Naive B cell (primary cell): ENCODE data around the gene USP20. TPM values are rescaled to one million over a fixed set of nuclear protein-coding genes. Genes with fewer than 3 reads are reported as not detected.

Source experiments
- ATAC-seq, 2 donors: fragments of 150-1000 bp; cut with Tn5 transposase; 2 replicates each; pipeline ENCODE4 v1.10.0; 2021; ENCODE audit warnings: low read depth in 2 of 2, mild to moderate bottlenecking in 2 of 2, moderate library complexity in 2 of 2
- DNase-seq: peaks from one replicate; pipeline ENCODE4 v3.0.0; 2022
- H3K27ac Mint-ChIP-seq, 6 donors: one replicate each; pipeline ENCODE4 v1.8.0; 2020 to 2022; ENCODE audit warnings: mild to moderate bottlenecking in 6 of 6, mixed read lengths in 6 of 6, moderate library complexity in 5 of 6, inconsistent platforms in 2 of 6
- H3K27me3 Mint-ChIP-seq, 3 donors: one replicate each; pipeline ENCODE4 v1.8.0; 2021 to 2022; ENCODE audit warnings: mixed read lengths in 3 of 3, mild to moderate bottlenecking in 1 of 3
- H3K36me3 Mint-ChIP-seq, 2 donors: one replicate each; pipeline ENCODE4 v1.8.0; 2020 to 2022; ENCODE audit warnings: mixed read lengths in 2 of 2, inconsistent platforms in 1 of 2, mild to moderate bottlenecking in 1 of 2
- H3K4me1 Mint-ChIP-seq, 3 donors: one replicate each; pipeline ENCODE4 v1.8.0; 2020 to 2022; ENCODE audit warnings: mixed read lengths in 3 of 3, inconsistent platforms in 1 of 3, mild to moderate bottlenecking in 1 of 3, moderate library complexity in 1 of 3
- H3K4me3 Mint-ChIP-seq, 8 donors: one replicate each; pipeline ENCODE4 v1.8.0; 2020 to 2022; ENCODE audit warnings: mild to moderate bottlenecking in 8 of 8, mixed read lengths in 8 of 8, moderate library complexity in 8 of 8, inconsistent platforms in 2 of 8
- H3K9me3 Mint-ChIP-seq, 7 donors: one replicate each; pipeline ENCODE4 v1.8.0; 2020 to 2022; ENCODE audit warnings: mixed read lengths in 7 of 7, mild to moderate bottlenecking in 5 of 7, inconsistent platforms in 2 of 7, moderate library complexity in 1 of 7
- polyA plus RNA-seq, 6 donors: library from polyadenylated mRNA; unstranded; fragments of 300-500 nt; fragmentation: Illumina TruSeq; gene quantifications; one replicate each; pipeline ENCODE4 v1.2.3, GENCODE V29; 2021; ENCODE audit warnings: low read depth in 6 of 6

USP20 gene
- polyA plus RNA-seq, 6 donors from 2014 or later = 12.7 to 23.9 (median 14.9) TPM

DNA sequence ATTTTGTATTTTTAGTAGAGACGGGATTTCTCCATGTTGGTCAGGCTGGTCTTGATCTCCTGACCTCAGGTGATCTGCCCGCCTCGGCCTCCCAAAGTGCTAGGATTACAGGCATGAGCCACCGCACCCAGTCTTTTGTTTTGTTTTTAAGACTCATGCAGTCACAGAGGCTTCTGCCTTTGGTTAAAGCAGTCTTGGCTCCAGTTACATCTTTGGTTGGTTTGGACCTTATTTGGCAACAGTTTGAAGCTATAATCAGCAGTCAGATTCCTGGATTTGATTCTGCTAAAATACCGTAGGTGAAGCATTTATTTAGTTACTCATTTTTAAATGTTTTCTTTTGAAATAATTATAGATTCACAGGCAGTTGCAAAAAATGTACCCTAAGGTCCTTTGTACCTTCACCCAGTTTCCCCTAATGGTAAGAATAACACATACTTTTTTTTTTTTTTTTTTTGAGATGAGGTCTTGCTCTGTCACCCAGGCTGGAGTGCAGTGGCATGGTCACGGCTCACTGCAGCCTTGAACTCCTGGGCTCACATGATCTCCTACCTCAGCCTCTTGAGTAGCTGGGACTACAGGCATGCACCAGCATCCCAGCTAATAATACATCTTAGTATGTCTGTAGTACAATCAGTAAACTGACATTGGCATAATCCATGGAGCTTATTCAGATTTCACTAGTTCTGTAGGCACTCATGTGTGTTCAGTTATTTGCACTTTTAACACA, 15.7 kb downstream of the USP20 start:
- Mint-ChIP-seq H3K27ac (no peak overlapping the region), H3K4me3 (no peak overlapping the region), H3K4me1 (peaks cover 0 to 7% (median 4%) of the 10 kb centered on the region in 3 donors), H3K27me3 (no peaks in the 10 kb centered on the region), H3K36me3 (peaks cover 28 to 29% of the 10 kb centered on the region in 2 donors), H3K9me3 (no peaks in the 10 kb centered on the region)
- ATAC-seq (no peak), DNase-seq (no peak)

GRCh38 chr9:129851821-129852220, 16.6 kb downstream of the USP20 start:
- peaks cover 28 to 29% of the 10 kb centered on the region in 2 donors for H3K36me3 Mint-ChIP-seq
- no peaks in the 10 kb centered on the region for H3K27me3 Mint-ChIP-seq
- peak overlapping the region in 1 of 6 donors; percentile 54 for H3K27ac Mint-ChIP-seq
- ATAC-seq = no peak
- no peak for DNase-seq
- peaks cover 0 to 7% (median 4%) of the 10 kb centered on the region in 3 donors for H3K4me1 Mint-ChIP-seq
- no peaks in the 10 kb centered on the region for H3K9me3 Mint-ChIP-seq
- H3K4me3 Mint-ChIP-seq = no peak overlapping the region

DNA sequence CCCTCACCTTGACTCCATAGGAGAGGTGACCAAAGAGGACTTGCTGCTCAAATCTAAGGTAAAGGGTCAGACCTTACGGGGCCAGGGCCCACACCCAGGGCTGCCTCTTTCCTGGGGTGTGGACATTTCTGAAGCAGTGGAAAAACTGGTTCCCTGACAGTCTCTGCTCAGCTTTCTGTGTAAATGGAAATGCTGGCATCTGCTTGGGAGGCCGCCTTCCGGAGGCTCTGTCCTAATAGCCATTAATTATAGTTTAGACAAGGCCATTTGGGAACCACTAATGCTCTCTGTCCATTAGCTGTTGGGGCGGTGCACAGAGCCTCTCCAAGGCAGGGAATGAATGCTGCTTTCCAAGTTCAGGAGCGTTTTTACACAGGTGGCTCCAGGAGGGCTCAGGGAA, 17.3 kb downstream of the USP20 start:
- Mint-ChIP-seq H3K9me3 (no peaks in the 10 kb centered on the region), H3K27me3 (no peaks in the 10 kb centered on the region), H3K27ac (peak overlapping the region in 1 of 6 donors; percentile 65), H3K36me3 (peaks cover 28 to 29% of the 10 kb centered on the region in 2 donors), H3K4me3 (no peak overlapping the region), H3K4me1 (peaks cover 0 to 7% (median 4%) of the 10 kb centered on the region in 3 donors)
- DNase-seq = no peak
- ATAC-seq = no peak

GRCh38 chr9:129853614-129854013, 18.4 kb downstream of the USP20 start:
- Mint-ChIP-seq H3K9me3 (no peaks in the 10 kb centered on the region), H3K36me3 (peaks cover 28 to 29% of the 10 kb centered on the region in 2 donors), H3K4me1 (peaks cover 0 to 7% (median 4%) of the 10 kb centered on the region in 3 donors), H3K27ac (peak overlapping the region in 2 of 6 donors; percentile 58 to 80), H3K4me3 (no peak overlapping the region), H3K27me3 (no peaks in the 10 kb centered on the region)
- DNase-seq (no peak), ATAC-seq (no peak)

GRCh38 chr9:129854588-129855110, 19.4 kb downstream of the USP20 start:
- no peaks in the 10 kb centered on the region for H3K9me3 Mint-ChIP-seq
- H3K4me3 Mint-ChIP-seq = no peak overlapping the region
- H3K36me3 Mint-ChIP-seq = peaks cover 28 to 29% of the 10 kb centered on the region in 2 donors
- peaks cover 0 to 7% (median 4%) of the 10 kb centered on the region in 3 donors for H3K4me1 Mint-ChIP-seq
- ATAC-seq (no peak), DNase-seq (no peak)
- no peaks in the 10 kb centered on the region for H3K27me3 Mint-ChIP-seq
- peak overlapping the region in 1 of 6 donors; percentile 48 for H3K27ac Mint-ChIP-seq

DNA sequence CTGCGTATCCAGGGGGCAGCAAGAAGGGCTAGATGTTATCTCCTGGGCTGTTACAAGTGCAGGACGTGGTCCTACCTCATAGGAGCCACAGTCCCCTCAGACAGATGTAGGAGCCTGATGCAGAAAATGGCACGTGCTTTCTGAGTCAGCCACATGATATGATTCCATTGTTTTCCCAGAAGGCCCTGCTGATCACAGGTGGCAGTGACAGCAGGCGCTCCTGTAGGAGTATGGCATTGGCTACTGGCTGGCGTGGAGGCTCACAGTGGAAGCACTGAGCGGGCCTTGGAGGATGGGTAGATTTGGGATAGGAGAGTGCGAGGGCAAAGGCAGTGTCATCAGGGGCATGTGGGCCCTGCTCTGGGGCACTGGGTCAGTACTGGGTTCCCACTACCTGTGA, 21.9 kb downstream of the USP20 start:
- Mint-ChIP-seq H3K4me3 (no peak overlapping the region), H3K4me1 (peaks cover 0 to under 1% (median 0%) of the 10 kb centered on the region in 3 donors), H3K9me3 (no peaks in the 10 kb centered on the region), H3K36me3 (peaks cover 20 to 24% of the 10 kb centered on the region in 2 donors), H3K27me3 (no peaks in the 10 kb centered on the region), H3K27ac (peak overlapping the region in 2 of 6 donors; percentile 22 to 36)
- DNase-seq (no peak), ATAC-seq (no peak)

DNA sequence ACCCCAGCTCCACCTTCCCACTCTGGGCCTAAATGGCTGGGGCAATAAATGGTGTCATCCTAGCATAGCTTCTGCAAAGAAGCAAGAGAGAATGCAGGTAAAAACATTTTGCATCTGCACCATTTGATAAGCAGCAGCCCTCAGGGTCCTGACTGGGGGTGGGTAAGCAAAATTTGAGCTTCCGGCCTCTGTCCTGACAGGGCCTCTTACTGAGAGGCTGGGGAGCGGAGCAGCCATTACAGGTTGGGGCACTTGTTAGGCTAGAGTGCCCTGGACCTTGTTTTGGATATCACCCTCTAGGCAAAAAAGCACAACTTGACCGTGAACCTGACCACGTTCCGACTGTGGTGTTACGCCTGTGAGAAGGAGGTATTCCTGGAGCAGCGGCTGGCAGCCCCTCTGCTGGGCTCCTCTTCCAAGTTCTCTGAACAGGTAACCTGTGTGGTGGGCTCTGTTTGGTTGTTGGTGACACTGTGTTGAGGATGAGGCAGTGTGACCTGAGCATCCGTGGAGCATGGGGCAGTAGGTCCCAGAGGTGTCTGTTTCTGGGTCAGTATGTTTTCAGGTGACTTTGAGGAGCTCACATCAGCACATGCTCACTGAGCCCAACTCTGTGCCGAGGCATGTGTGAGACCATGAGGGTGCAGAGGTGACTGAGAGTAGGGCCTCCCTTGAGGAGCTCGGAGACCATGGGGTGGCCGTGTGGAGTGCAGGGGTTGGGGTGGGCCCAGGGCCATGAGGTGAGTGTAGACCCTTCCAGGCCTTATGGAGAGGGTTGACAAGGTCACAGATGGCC, 23.1 kb downstream of the USP20 start:
- ATAC-seq = no peak
- Mint-ChIP-seq H3K4me3 (no peak overlapping the region), H3K27me3 (no peaks in the 10 kb centered on the region), H3K4me1 (peaks cover 0 to 5% (median 5%) of the 10 kb centered on the region in 3 donors), H3K9me3 (no peaks in the 10 kb centered on the region), H3K27ac (no peak overlapping the region), H3K36me3 (peaks cover 15 to 19% of the 10 kb centered on the region in 2 donors)
- DNase-seq = no peak

- H3K4me1 Mint-ChIP-seq = peaks cover 0 to 15% (median 12%) of the 10 kb centered on the region in 3 donors
- H3K4me3 Mint-ChIP-seq = no peak overlapping the region
Observed at GRCh38 chr9:129860653-129861446, 25.6 kb downstream of the USP20 start.

DNA sequence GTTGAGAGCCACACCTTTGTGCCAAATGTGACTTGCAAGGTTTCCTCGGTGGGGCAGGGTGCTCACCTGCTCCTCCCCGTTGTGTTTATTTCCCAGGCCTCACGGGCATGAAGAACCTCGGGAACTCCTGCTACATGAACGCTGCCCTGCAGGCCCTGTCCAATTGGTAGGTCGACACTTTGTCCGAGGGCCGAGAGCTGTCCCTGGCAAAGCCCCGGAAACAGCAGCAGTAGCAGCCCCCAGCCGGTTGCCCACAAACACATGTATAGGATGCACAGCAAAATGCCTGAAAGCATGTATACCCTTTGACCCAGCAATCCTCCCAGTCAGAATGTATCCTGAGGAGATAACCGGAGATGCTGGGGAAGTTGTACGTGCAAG, 26.2 kb downstream of the USP20 start:
- DNase-seq = no peak
- H3K36me3 Mint-ChIP-seq = peaks cover 0 to 12% of the 10 kb centered on the region in 2 donors
- no peak for ATAC-seq
- no peaks in the 10 kb centered on the region for H3K27me3 Mint-ChIP-seq
- H3K27ac Mint-ChIP-seq = peak overlapping the region in 2 of 6 donors; percentile 63 to 87
- no peaks in the 10 kb centered on the region for H3K9me3 Mint-ChIP-seq
- no peak overlapping the region for H3K4me3 Mint-ChIP-seq
- H3K4me1 Mint-ChIP-seq = peaks cover 3 to 17% (median 17%) of the 10 kb centered on the region in 3 donors

More at GRCh38 chr9:129860653-129861446, 25.6 kb downstream of the USP20 start:
- ATAC-seq (no peak), DNase-seq (no peak)
- Mint-ChIP-seq H3K27me3 (no peaks in the 10 kb centered on the region), H3K9me3 (no peaks in the 10 kb centered on the region), H3K36me3 (peaks cover 0 to 12% of the 10 kb centered on the region in 2 donors), H3K27ac (peak overlapping the region in 1 of 6 donors; percentile 21)

- peak overlapping the region in 3 of 6 donors; percentile 56 to 79 (median 66) for H3K27ac Mint-ChIP-seq
- H3K9me3 Mint-ChIP-seq = no peaks in the 10 kb centered on the region
- no peak for DNase-seq
- H3K27me3 Mint-ChIP-seq = no peaks in the 10 kb centered on the region
- peaks cover 6 to 21% (median 17%) of the 10 kb centered on the region in 3 donors for H3K4me1 Mint-ChIP-seq
- ATAC-seq = no peak
- H3K36me3 Mint-ChIP-seq = peaks cover 0 to 12% of the 10 kb centered on the region in 2 donors
- no peak overlapping the region for H3K4me3 Mint-ChIP-seq
Observed at GRCh38 chr9:129863059-129863690, 27.9 kb downstream of the USP20 start.

GRCh38 chr9:129864991-129865647, 29.9 kb downstream of the USP20 start:
- Mint-ChIP-seq H3K27me3 (no peaks in the 10 kb centered on the region), H3K9me3 (no peaks in the 10 kb centered on the region), H3K4me1 (peaks cover 6 to 21% (median 17%) of the 10 kb centered on the region in 3 donors), H3K36me3 (peaks cover 0 to 12% of the 10 kb centered on the region in 2 donors), H3K4me3 (no peak overlapping the region), H3K27ac (no peak overlapping the region)
- DNase-seq = no peak
- ATAC-seq = no peak

- Mint-ChIP-seq H3K27ac (peak overlapping the region in 1 of 6 donors; percentile 79), H3K4me3 (no peak overlapping the region), H3K4me1 (peaks cover 6 to 21% (median 17%) of the 10 kb centered on the region in 3 donors), H3K27me3 (no peaks in the 10 kb centered on the region), H3K9me3 (no peaks in the 10 kb centered on the region), H3K36me3 (peaks cover 0 to 12% of the 10 kb centered on the region in 2 donors)
- ATAC-seq (no peak), DNase-seq (no peak)
Observed at GRCh38 chr9:129865668-129866320, 30.5 kb downstream of the USP20 start.
